ENCODE measurements around the gene NT5C2.
"Not testable (repeated sequence)": the region's sequence is repeated elsewhere in the genome, so short reads cannot be mapped to it uniquely, and the experiment has no call there.

Gene NT5C2

DNA sequence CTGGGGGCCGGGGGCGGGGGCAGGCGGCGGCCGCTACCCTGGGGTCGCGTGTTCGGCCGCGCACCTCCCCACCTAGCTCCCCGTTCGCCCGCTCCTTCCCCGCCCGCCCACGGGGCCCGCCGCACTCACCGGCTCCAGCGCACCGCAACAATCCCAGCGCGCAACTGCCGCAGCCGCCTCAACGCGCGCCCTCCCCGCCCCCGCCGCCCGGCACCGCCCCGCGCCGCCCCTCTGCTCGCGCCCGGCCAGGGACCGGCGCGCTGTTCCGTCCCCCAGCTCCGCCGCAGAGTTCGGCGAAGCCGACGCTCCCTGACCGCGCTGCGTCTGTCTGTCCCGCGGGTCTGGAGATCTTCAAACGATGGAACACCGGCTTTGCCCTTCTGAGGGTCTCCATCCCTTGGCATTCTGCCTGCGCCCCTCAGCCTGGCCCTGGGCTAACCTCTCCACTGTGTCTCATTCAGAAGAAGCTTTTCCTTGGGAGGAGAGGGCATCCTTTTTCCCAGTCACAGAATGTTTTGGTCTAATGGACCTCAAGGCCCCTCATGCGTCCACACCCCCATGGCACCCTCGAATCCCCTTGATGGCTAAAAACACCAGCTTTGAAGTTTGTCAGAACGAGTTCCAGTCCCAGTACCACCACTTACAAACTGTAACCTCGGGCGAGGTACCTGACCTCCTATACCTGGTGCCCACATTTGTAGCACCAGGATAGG lies at the start of gene NT5C2:
Gene NT5C2 (minus strand): TSS at position 166 of the 713 bp plus-strand sequence. CDS start 18,314 bp downstream, outside the sequence.
- DNase-seq (ENCODE audit: low spot score): peak; percentile 90

DNA sequence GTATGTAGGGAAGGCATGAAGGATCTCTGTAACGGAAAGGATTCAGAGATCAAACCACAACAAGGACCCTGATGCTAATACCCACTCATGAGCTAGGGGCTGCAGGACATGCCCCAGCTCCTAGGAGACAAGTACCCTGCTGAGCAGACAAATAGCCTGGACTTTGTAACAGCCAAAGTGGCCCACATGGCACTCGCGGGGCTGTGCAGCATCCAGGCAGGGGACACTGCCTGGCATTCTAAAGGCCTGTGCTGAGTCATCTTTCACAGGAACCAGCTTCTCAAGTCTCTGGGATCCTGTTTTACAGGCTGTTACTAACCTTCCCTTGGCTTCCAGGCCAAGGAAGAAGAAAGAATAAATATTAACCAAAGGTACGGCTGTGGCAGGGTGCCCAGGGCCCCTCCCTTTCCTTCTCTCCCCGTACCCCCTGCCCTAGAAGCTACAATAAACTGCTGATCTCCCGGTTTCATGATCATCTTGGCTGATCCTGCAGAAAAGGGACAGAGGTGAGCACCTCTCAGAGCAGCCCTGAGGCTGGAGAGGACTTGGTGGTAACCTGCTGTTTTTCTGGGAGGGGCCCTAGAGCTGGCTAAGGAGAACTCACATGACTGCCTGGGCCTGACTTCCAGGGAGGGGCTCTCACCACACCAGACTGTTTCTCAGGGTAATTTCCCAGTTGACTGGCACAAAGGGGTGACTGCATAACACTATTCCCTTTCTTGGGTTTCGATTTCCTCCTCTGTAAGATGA lies 48.4 kb upstream of the NT5C2 start:
- no peak for DNase-seq (ENCODE audit: low spot score)

DNA sequence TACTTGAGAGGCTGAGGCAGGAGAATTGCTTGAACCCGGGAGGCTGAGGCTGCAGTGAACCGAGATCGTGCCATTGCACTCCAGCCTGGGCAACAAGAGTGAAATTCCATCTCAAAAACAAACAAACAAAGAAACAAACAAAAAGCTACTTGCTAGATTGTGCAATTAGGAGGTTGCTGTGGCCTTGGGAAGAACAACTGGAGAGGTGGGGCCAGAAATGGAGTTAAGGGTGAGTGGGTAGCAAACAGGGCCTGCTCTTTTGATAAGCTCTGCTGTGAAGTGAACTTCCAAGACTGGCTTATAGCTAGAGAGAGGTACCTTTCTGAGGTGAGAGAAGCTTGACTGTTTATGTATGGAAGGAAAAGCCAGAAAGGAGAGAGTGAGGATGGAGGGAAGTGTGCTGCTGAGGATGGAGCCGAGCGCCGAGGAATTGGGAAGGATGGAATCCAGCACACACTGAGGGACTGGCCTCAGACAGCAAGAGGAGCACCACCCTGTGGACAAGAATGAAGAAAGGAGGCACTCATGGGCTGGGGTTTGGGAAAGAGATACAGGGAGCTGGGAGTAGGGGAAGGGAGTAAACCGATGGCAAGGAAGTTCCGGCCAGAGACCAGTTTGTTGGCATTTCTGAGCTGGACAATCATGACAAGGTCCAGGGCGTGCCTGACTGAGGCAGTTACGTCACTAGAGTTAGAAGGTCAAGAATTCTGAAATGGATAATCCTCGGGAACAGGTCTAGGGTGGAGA lies 45.6 kb upstream of the NT5C2 start:
- peak; percentile 54 for DNase-seq (ENCODE audit: low spot score)

DNA sequence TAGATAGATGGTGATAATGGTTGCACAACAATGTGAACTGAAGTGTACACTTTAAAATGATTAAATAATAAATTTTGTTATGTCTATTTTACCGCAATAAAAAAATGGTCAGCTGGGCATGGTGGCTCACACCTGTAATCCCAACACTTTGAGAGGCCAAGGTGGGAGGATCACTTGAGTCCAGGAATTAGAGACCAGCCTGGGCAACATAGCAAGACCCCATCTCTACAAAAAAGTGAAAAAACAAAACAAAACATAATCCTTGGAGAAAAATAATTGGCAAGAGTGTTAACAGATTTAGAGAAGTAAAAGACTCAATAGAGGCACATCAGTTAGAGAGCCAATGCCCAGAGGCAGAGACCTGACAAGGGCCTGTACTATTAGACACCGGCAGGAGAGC lies 42.7 kb upstream of the NT5C2 start:
- no peak for DNase-seq (ENCODE audit: low spot score)

DNA sequence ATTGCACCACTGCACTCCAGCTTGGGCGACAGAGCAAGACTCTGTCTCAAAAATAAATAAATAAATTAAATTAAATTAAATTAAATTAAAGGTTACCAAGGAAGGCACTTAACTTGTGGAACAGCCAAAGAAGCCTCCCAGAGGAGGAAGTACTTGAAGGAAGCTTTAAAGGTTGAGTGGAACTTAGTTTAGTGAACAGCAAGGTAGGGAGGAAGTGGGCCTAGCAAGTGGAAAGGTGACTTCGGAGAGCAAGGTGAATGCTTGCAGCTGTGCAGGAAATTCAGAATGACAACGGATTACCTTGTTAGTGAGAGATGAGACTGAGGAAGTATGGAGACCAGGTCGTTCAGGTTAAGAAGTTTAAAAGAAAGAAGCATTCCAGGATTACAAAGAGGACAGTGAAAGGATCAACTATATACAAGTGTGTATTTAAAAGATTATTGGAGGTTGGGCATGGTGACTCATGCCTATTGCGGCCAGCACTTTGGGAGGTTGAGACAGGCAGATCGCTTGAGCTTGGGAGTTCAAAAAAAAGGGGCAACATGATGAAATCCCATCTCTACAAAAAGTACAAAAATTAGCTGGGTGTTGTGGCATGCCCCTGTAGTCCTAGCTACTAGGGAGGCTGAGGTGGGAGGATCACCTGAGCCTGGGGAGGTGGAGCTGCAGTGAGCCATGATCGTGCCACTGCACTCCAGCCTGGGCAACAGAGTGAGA lies 39.9 kb upstream of the NT5C2 start:
- DNase-seq (ENCODE audit: low spot score): no peak

DNA sequence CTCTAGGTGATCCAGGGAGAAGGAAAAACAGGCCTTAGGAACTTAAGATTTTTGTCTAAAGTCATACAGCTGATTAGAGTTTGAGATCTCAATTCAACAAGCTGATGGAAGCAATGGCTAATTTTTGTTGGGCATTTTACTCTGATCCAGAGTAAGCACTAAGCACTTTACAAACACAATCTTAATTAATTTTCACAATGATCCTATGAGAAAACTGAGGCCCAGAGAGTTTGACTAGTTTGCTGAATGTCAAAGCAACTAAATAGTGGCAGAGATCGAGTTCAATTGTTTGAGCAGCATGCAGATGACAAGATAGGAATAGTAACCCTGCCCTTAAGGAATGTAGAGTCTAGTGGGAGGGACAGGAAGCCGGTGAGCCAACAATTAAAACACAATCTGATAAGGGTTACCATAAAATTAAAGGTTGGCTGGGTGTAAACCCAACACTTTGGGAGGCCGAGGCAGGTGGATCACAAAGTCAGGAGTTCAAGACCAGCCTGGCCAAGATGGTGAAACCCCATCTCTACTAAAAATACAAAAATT lies 39.1 kb upstream of the NT5C2 start:
- DNase-seq (ENCODE audit: low spot score): no peak

DNA sequence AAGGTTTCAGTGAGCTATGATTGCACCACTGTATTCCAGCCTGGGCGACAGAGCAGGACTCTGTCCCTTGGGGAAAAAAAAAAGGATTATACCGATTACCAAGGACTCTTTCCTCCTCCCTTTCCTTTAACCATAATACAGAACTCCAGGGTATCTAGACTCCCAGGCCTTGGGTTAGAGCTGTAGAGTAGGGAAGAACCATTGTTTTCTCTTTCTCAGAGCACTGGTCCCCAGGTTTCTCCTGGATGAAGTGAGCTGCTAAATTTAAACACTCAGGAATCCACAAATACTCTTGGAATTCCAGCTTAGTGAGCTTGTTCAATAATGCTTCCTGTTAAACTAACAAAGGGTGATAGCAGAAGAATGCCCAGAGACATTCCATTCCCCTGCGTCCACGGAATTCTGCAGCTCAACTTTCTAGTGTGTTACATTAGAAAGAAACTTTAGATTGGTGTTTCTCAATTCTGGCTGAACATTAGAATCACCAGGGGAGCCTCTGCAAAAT lies 38.0 kb upstream of the NT5C2 start:
- DNase-seq (ENCODE audit: low spot score): no peak

DNA sequence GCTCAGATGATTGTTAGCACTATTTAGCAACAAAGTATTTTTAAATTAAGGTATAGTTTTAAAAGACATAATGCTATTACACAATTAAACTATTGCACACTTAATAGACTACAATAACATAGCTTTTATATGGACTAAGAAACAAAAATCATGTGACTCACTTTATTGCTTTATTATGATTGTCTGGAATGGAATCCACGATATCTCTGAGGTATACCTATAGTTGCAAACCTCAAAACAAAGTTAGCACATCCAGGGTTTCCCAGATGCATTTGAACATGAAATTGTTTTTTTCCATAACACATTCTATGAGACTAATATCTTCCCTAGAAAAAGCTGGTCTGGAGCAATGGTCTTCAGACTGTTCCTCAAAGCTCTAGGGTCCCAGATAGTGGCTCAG lies 34.3 kb upstream of the NT5C2 start:
- DNase-seq (ENCODE audit: low spot score): no peak

DNA sequence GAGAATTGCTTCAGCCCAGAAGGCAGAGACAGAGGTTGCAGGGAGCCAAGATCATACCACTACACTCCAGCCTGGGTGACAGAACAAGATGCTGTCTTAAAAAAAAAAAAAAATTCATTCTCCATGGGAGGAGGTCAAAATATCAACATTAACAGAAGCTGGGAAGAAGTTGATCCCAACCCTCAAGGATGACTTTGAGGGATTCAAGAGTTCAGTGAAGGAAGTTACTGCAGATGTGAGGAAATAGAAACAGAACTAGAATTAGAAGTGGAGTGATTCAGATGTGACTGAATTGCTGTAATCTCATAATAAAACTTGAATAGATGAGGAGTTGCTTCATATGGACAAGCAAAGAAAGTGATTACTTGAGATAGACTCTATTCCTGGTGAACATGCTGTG lies 32.9 kb upstream of the NT5C2 start:
- no peak for DNase-seq (ENCODE audit: low spot score)

DNA sequence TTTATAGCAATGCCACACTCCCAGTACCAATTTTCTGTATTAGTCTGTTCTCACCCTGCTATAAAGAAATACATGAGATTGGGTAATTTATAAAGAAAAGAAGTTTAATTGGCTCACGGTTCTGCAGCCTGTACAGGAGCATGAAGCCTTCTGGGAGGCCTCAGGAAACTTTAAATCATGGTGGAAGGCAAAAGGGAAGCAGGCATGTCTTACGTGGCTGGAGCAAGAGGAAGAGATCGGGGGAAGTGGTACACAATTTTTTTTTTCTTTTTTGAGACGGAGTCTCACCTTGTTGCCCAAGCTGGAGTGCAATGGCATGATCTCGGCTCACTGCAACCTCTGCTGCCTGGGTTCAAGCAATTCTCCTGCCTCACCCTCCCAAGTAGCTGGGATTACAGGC lies 31.6 kb upstream of the NT5C2 start:
- DNase-seq (ENCODE audit: low spot score): not testable (repeated sequence)

DNA sequence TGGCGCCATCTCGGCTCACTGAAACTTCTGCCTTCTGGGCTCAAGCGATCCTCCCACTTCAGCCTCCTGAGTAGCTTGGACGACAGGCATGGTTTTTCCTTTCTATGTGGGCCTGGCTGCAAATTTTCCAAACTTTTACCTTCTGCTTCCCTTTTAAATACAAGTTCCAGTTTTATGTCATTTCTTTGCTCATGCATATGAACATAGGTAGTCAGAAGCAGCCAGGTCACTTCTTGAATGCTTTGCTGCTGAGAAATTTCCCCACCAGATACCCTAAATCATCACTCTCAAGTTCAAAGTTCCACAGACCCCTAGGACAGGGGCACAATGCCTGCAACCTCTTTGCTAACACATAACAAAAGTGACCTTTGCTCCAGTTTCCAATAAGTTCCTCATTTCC lies 31.1 kb upstream of the NT5C2 start:
- no peak for DNase-seq (ENCODE audit: low spot score)

DNA sequence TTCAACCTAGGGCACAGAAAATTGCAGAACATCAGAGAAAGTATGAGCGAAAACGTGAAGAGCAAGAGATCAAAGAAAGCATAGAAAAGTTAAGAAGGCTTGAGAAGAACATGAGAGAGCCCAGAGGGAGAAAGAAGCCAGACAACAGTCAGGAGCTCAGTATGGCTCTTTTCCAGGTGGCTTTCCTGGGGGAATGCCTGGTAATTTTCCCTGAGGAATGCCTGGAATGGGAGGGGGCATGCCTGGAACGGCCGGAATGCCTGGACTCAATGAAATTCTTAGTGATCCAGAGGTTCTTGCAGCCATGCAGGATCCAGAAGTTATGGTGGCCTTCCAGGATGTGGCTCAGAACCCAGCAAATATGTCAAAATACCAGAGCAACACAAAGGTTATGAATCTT lies 23.3 kb upstream of the NT5C2 start:
- not testable (repeated sequence) for DNase-seq (ENCODE audit: low spot score)

DNA sequence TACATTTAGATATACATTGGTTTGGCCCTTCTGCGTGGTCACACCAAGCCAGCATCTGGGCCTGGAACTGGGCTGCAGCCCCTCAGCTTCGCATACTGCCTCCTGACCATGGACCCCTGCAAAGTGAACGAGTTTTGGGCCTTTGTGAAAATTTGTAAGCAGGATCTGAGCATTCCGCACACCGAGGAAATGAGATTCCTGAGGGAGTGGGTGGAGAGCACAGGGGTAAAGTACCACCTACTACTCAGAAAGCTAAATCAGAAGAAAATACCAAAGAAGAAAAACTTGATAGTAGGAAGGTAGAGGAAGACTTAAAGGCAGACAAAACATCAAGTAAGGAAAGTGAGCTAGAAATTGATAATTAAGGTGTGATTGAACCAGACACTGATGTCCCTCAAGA lies 22.5 kb upstream of the NT5C2 start:
- no peak for DNase-seq (ENCODE audit: low spot score)

DNA sequence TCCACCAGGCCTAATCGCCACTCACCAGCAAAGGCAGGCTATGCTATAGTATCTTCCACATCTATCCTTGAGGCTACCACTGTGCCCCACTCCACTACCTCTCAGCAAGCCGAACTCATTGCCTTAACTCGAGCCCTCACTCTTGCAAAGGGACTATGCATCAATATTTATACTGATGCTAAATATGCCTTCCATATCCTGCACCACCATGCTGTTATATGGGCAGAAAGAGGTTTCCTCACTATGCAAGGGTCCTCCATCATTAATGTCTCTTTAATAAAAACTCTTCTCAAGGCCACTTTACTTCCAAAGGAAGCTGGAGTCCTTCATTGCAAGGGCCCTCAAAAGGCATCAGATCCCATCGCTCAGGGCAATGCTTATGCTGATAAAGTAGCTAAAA lies 17.2 kb upstream of the NT5C2 start:
- not testable (repeated sequence) for DNase-seq (ENCODE audit: low spot score)

DNA sequence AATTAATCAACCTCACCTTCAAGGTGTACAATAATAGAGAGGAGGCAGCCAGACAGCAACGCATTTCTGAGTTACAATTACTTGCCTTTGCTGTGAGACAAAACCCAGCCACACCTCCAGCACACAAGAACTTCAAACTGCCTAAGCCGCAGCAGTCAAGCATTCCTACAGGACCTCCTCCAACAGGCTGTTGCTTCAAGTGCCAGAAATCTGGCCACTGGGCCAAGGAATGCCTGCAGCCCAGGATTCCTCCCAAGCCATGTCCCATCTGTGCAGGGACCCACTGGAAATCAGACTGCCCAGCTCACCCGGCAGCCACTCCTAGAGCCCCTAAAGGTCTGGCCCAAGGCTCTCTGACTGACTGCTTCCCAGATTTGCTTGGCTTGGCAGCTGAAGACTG lies 14.6 kb upstream of the NT5C2 start:
- DNase-seq (ENCODE audit: low spot score): not testable (repeated sequence)

DNA sequence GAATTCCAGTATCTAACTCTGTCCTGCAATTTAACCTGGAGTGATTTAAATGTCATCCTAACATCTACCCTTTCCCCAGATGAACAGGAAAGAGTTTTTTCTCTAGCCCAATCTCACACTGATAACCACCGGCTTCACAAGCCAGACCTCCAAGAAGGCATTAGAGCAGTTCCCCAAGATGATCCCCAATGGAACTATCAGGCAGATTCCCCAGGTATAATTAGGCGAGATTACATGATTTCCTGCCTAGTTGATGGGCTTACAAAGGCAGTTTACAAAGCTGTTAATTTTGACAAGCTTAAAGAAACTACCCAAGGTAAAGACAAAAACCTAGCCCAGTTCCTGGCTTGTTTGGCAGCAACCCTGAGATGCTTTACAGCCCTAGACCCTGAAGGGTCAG lies 14.1 kb upstream of the NT5C2 start:
- no peak for DNase-seq (ENCODE audit: low spot score)

DNA sequence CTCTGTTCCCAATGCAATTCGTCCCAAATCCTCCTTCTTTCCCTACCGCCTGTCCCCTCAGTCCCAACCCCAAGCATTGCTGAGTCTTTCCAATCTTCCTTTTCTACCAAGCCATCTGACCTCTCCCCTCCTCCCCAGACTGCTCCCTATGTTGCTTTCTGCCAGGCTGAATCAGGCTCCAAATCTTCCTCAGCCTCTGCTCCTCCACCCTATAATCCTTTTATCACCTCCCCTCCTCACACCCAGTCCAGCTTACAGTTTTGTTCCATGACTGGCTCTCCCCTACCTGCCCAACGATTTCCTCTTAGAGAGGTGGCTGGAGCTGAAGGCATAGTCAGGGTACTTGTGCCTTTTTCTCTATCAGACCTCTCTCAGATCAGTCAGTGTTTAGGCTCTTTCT lies 13.6 kb upstream of the NT5C2 start:
- DNase-seq (ENCODE audit: low spot score): not testable (repeated sequence)

DNA sequence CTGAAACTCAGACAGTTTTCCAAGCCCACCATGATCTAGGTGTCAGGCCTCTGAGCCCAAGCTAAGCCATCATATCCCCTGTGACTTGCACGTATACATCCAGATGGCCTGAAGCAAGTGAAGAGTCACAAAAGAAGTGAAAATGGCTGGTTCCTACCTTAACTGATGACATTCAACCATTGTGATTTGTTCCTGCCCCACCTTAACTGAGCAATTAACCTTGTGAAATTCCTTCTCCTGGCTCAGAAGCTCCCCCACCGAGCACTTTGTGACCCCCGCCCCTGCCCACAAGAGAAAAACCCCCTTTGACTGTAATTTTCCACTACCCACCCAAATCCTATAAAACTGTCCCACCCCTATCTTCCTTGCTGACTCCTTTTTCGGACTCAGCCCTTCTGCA lies 12.3 kb upstream of the NT5C2 start:
- DNase-seq (ENCODE audit: low spot score): not testable (repeated sequence)

DNA sequence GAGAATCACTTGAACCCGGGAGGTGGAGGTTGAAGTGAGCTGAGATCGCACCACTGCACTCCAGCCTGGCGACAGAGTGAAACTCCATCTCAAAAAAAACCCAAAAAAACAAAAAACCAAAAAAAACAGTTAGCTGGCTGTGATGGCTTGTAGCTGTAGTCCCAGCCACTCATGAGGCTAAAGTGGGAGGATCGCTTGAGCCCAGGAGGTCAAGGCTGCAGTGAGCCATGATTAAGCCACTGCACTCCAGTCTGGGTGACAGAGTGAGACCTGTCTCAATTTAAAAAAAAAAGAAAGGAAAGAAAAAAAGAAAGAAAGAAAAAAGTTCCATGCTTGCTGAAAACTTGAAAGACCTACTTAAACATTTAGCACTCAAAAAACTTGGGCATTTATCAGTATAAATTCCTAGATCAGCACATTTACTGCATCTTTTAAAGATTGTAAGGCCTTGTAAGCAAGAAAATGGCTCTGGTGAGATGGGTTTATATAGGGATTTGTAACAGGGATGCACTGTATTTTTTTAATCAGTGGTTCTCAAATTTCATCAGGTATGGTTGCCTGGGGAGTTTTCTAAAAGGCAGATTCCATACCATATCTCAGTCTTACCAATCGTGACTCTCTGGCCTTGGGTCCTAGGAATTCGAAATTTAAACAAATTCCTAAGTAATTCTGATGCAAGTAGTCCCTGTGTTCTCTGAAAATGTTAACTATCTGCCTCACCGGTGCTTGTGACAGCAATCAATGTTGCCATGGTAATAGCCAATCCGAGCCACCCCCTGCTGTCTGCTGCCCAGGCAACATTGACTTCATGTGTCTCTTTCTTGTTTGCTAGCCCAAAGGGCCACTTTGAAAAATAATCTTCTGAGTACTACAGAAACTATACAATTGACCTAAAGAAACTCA lies 11.5 kb upstream of the NT5C2 start:
- DNase-seq (ENCODE audit: low spot score): peak; percentile 60

DNA sequence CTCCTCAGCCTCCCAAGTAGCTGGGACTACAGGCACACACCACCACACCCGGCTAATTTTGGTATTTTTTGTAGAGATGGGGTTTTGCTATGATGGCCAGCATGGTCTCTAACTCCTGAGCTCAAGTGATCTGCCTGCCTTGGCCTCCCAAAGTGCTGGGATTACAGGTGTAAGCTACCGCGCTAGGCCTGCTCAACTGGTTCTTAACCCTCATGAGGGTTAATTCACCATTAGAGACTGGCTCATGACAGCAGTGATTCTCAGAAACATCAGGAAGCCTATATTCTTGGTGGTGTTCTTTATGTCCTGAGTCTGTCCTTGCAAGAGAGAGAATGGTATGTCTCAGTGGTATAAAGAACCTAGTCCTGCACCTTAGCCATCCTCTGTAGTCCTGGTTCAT lies 10.4 kb upstream of the NT5C2 start:
- DNase-seq (ENCODE audit: low spot score): no peak

DNA sequence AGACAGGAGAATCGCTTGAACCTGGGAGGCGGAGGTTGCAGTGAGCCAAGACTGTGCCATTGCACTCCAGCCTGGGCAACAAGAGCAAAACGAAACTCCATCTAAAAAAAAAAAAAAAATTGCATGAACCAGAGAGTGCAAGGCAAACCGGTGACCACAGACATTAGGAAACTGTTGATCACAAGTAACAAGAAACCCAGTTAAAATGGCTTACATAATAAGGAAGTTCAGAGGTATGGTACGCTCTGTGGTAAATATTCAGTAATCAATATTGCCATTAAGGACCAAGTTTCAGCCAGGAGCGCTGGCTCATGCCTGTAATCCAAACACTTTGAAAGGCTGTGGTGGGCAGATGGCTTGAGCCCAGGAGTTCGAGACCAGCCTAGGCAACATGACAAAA lies 9.2 kb upstream of the NT5C2 start:
- no peak for DNase-seq (ENCODE audit: low spot score)
